Epithelial cell of esophagus (primary cell): ENCODE measurements around the gene LRRC45.

Experiments
- DNase-seq: peaks from one replicate; pipeline ENCODE4 v3.0.0; 2010; ENCODE audit warnings: low read depth
- H3K4me3 ChIP-seq: 2 replicates; pipeline ENCODE4 v1.5.1; 2011; ENCODE audit warnings: mild to moderate bottlenecking, low read length, control low read depth
- TF ChIP-seq, protein P1 (sequence below): IDR thresholded peaks from 2 replicates; pipeline ENCODE4 v1.5.1; 2011; ENCODE audit warnings: low read depth, mild to moderate bottlenecking, low read length, control low read depth, inconsistent platforms; ENCODE audit not compliant: insufficient read depth; ENCODE audit errors: missing control alignments

The LRRC45 gene

DNA sequence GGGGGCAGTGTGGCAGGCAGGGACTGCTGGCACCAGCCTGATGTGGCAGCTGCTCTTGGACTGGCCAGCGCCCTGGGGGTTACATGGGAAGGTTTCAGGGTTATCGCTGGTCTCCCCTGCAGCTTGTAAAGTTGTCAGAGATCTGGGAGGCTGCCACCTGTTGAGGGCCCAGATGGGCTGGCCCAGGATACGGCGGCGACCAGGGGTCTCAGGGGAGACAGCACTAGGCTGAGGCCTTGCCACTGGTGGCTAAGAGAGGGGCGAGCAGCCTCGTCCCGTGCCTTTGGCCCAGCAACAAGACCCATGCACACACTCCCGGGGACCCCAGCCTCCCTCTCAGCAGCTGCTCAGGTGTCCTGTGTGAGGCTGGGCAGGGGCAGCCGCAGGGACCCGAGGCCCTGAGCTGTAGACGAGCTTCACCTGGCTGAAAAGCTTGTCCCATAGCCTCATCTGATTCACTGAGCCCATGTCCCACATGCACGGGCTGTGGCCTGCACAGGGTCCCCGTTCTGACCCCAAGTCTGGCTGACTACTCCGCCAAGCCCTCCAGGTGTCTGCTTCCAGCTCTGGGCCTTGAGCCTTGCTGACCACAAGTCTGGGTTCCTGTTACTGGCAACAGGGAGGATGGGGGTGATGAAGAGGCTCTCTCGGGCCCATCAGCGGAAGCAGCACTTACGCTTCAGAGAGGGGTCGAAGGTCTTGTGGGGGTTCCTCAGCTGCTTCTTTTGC lies 36.3 kb downstream of the LRRC45 start:
- no peak overlapping the region for H3K4me3 ChIP-seq
- DNase-seq = no peak
- TF ChIP-seq, protein P1, sequence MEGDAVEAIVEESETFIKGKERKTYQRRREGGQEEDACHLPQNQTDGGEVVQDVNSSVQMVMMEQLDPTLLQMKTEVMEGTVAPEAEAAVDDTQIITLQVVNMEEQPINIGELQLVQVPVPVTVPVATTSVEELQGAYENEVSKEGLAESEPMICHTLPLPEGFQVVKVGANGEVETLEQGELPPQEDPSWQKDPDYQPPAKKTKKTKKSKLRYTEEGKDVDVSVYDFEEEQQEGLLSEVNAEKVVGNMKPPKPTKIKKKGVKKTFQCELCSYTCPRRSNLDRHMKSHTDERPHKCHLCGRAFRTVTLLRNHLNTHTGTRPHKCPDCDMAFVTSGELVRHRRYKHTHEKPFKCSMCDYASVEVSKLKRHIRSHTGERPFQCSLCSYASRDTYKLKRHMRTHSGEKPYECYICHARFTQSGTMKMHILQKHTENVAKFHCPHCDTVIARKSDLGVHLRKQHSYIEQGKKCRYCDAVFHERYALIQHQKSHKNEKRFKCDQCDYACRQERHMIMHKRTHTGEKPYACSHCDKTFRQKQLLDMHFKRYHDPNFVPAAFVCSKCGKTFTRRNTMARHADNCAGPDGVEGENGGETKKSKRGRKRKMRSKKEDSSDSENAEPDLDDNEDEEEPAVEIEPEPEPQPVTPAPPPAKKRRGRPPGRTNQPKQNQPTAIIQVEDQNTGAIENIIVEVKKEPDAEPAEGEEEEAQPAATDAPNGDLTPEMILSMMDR = no peak

DNA sequence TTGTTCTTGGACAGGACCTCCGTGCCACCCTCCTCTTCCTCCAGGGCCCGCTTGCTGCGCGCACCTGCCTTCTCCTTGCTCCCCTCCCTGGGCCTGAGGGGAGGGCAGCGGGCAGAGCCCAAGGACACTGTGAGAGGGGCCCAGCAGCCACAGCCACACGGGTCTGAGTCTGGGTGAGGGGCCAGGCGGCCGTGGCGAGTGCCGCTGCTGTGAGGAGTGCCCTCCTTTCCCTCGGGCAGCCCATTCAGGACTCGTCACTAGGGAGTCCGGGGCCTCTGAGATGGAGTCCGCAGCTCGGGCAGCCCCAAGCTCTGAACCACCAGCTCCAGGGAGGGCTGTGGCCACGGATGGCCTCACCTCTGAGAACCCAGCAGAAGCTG lies 36.9 kb downstream of the LRRC45 start:
- no peak overlapping the region for H3K4me3 ChIP-seq
- no peak for DNase-seq
- TF ChIP-seq, protein P1 = no peak

DNA sequence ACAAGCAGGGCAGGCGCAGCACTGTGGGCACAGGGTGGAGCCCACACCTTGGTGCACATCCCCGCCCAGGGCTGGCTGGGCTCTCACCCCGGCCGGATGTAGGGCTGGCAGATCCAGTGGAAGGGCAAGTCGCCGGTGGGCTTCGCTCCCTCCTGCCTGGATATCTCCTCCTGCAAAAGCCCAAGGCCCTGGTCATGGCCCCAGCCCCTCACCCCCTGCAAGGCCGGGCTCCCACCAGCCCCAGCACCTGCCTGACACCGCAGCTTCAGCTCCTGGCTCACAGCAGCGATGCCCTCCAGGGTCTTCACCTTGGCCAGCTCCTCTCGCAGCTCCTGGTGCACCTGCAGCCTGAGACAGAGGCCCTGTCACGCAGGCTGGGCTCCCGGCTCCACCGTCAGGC lies 37.5 kb downstream of the LRRC45 start:
- no peak for DNase-seq
- no peak overlapping the region for H3K4me3 ChIP-seq
- TF ChIP-seq, protein P1 = no peak

DNA sequence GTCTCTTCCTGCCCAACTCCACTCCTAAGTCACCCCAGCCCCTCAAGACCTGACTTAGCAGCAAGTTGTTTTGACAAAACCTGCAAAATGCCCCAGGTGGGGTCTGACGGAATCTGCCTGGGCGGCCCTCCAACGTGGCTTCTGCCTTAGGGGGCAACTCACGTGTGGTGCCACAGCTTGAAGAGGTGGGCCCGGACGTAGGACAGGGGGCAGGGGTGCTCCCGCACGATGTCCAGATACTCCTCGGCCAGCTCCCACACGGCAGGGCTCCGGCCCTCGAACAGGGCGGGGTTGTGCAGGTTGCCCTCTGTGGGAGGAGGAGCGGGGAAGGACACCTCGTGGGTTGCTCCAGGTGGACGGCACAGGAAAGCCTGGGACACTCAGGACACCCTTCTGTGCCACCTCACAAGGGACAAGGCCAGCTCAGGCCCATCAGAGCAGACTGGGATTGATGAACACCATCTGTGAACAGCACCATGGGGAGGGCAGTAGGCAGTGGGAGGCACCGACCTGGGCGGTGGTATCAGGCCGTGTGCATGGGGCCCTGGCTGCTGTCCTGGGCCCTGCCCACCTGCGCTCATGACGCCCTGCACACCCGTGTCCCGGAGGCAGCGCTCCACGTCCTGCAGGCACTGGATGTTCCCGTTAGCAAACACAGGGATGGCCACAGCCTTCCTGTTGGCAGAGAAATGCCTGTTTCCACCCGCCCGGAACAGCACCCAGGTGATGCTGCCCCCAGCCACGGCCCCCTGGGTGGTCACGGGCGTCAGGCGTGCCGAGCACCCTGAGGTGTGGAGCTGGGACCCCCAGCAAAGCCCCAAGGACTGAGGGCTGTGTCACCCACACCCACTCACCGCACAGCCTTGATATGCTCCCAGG lies 38.2 kb downstream of the LRRC45 start:
- H3K4me3 ChIP-seq = no peak overlapping the region
- TF ChIP-seq, protein P1 = no peak
- DNase-seq = no peak

DNA sequence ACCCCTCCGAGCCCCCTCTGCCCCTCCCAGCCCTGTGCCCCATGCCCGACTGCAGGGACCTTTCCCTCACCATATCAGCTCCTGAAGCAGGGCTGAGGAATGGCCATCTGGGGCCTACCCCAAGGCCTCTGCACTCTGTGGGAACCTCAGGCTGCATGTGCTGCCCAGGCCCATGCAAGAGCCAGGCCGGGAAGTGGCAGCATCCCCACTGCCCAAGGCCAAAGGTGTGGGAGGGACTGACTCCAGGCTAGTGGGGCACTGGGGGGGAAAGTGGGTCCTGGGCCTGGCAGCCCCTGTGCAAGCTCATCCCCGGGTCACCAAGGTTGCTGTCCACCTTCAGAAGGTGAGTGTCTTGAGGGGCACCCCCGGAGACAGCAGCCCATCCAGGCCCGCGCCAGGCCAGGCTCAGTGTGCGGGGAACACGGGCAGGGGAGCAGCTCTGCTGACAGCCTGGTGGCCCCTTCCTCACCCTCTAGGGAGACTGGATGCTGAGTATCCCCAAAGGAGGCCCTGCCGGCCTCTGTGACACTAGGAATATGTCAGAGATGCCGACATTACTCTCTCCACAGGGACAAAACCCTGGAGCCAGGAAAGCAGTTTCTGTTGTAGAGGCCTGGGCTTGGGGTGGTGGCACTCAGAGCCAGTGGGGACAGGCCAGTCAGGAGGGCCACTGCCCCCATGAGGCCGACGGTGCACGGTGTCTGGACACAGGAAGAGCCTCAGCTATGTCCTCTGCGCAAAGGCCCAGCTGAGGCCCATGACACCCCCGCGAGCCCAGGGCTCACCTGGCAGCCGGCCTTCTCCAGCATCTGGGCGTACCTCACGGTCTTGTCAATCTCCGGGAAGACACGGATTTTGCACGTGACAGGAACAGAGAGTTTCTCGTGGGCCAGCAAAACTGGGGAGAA lies 39.2 kb downstream of the LRRC45 start:
- no peak overlapping the region for H3K4me3 ChIP-seq
- TF ChIP-seq, protein P1 = no peak
- DNase-seq = no peak

DNA sequence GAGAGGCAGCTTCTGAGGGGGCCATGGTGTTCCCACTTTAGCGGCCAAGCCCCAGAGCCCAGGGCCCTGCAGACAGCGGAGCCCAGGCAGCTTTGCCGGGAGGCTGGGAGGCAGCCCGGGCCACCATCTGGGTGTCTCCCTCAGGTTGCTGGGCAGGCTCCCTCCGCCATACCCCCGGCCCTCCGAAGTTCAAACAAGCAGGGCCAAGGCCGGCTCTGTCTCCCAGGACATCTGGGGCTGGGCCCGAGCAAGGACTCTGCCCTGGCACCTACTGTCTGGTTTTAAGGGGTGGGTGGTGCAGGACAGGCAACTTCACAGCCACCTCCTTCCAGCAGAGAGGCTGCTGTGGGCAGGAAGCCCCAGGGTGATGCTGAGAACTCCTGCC lies 39.9 kb downstream of the LRRC45 start:
- no peak overlapping the region for H3K4me3 ChIP-seq
- TF ChIP-seq, protein P1 = no peak
- no peak for DNase-seq
